ENCODE data around the gene ARHGAP31.

- TF ChIP-seq MAX (IDR thresholded peaks at IDR 0.05) (no peak), CTCF (IDR thresholded peaks at IDR 0.05; ENCODE audit: low read depth, low read length, missing input control) (no peak), RAD21 (IDR thresholded peaks at IDR 0.05) (no peak), TAF1 (conservative IDR thresholded peaks at IDR 0.05) (no peak)
These were observed 36.4 kb upstream of the ARHGAP31 start for GRCh38 chr3:119257654-119258410.
